Measurements from ENCODE around the gene THSD4. TPM values are rescaled to one million over a fixed set of nuclear protein-coding genes. Genes with fewer than 3 reads are reported as not detected.

THSD4 gene
- total and polyA plus RNA-seq, 2 of the 8 experiments (the other 6 are each of a cell fraction or from before 2014, with no cell fraction given) = 2.5 to 6.2 TPM

DNA sequence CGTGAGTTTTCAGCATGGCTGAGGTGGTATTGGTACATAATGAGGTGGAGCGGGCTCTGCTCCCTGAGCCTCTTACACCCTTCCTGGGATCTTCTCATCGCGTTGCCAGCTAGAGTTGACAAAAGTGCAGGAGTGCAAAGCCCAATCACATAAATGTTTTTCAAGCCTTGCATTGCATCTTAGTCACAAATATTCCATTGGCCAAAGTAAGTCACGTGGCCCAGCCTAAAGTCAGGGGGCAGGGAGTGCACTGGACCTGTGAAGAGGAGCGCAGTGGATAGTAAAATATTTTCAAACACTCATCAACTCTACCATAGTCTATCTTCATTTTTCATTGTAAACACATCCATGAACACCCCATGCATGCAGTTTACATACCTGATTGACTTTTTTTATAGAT is 365.3 kb downstream of the THSD4 start (continued):
- TF ChIP-seq, protein P1, sequence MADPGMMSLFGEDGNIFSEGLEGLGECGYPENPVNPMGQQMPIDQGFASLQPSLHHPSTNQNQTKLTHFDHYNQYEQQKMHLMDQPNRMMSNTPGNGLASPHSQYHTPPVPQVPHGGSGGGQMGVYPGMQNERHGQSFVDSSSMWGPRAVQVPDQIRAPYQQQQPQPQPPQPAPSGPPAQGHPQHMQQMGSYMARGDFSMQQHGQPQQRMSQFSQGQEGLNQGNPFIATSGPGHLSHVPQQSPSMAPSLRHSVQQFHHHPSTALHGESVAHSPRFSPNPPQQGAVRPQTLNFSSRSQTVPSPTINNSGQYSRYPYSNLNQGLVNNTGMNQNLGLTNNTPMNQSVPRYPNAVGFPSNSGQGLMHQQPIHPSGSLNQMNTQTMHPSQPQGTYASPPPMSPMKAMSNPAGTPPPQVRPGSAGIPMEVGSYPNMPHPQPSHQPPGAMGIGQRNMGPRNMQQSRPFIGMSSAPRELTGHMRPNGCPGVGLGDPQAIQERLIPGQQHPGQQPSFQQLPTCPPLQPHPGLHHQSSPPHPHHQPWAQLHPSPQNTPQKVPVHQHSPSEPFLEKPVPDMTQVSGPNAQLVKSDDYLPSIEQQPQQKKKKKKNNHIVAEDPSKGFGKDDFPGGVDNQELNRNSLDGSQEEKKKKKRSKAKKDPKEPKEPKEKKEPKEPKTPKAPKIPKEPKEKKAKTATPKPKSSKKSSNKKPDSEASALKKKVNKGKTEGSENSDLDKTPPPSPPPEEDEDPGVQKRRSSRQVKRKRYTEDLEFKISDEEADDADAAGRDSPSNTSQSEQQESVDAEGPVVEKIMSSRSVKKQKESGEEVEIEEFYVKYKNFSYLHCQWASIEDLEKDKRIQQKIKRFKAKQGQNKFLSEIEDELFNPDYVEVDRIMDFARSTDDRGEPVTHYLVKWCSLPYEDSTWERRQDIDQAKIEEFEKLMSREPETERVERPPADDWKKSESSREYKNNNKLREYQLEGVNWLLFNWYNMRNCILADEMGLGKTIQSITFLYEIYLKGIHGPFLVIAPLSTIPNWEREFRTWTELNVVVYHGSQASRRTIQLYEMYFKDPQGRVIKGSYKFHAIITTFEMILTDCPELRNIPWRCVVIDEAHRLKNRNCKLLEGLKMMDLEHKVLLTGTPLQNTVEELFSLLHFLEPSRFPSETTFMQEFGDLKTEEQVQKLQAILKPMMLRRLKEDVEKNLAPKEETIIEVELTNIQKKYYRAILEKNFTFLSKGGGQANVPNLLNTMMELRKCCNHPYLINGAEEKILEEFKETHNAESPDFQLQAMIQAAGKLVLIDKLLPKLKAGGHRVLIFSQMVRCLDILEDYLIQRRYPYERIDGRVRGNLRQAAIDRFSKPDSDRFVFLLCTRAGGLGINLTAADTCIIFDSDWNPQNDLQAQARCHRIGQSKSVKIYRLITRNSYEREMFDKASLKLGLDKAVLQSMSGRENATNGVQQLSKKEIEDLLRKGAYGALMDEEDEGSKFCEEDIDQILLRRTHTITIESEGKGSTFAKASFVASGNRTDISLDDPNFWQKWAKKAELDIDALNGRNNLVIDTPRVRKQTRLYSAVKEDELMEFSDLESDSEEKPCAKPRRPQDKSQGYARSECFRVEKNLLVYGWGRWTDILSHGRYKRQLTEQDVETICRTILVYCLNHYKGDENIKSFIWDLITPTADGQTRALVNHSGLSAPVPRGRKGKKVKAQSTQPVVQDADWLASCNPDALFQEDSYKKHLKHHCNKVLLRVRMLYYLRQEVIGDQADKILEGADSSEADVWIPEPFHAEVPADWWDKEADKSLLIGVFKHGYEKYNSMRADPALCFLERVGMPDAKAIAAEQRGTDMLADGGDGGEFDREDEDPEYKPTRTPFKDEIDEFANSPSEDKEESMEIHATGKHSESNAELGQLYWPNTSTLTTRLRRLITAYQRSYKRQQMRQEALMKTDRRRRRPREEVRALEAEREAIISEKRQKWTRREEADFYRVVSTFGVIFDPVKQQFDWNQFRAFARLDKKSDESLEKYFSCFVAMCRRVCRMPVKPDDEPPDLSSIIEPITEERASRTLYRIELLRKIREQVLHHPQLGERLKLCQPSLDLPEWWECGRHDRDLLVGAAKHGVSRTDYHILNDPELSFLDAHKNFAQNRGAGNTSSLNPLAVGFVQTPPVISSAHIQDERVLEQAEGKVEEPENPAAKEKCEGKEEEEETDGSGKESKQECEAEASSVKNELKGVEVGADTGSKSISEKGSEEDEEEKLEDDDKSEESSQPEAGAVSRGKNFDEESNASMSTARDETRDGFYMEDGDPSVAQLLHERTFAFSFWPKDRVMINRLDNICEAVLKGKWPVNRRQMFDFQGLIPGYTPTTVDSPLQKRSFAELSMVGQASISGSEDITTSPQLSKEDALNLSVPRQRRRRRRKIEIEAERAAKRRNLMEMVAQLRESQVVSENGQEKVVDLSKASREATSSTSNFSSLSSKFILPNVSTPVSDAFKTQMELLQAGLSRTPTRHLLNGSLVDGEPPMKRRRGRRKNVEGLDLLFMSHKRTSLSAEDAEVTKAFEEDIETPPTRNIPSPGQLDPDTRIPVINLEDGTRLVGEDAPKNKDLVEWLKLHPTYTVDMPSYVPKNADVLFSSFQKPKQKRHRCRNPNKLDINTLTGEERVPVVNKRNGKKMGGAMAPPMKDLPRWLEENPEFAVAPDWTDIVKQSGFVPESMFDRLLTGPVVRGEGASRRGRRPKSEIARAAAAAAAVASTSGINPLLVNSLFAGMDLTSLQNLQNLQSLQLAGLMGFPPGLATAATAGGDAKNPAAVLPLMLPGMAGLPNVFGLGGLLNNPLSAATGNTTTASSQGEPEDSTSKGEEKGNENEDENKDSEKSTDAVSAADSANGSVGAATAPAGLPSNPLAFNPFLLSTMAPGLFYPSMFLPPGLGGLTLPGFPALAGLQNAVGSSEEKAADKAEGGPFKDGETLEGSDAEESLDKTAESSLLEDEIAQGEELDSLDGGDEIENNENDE (IDR thresholded peaks at IDR 0.05; ENCODE audit: insufficient replicate concordance, low read length) = no peak
- TF ChIP-seq ASH2L (IDR thresholded peaks at IDR 0.05; ENCODE audit: low read length) (no peak), POLR2A (IDR thresholded peaks at IDR 0.05; ENCODE audit: control extremely low read depth in 1 of 2, low read depth in 2 of 2, low read length in 2 of 2) (no peak), CREB1 (IDR thresholded peaks at IDR 0.05) (no peak), KDM1A (IDR thresholded peaks at IDR 0.05; ENCODE audit: borderline replicate concordance, low read length) (no peak), POU5F1 (IDR thresholded peaks at IDR 0.05; ENCODE audit: low read depth, low read length) (no peak), NRF1 (IDR thresholded peaks at IDR 0.05; ENCODE audit: low read depth, low read length) (no peak), SP4 (IDR thresholded peaks at IDR 0.05; ENCODE audit: low read length) (no peak), RNF2 (IDR thresholded peaks at IDR 0.05; ENCODE audit: borderline replicate concordance, low read depth, low read length, missing control alignments, poor library complexity, severe bottlenecking) (no peak), RFX5 (IDR thresholded peaks at IDR 0.05; ENCODE audit: borderline replicate concordance, low read depth, low read length) (no peak), SRF (IDR thresholded peaks at IDR 0.05; ENCODE audit: low read depth, low read length) (no peak), EGR1 (IDR thresholded peaks at IDR 0.05; ENCODE audit: borderline replicate concordance, low read depth, low read length) (no peak)
- TF ChIP-seq, protein P2, sequence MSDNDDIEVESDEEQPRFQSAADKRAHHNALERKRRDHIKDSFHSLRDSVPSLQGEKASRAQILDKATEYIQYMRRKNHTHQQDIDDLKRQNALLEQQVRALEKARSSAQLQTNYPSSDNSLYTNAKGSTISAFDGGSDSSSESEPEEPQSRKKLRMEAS (IDR thresholded peaks at IDR 0.05) = no peak

Data from H1 (cell line).